Caco-2 (cell line): ENCODE results near the gene NAA80. TPM values are rescaled to one million over a fixed set of nuclear protein-coding genes. Genes with fewer than 3 reads are reported as not detected.

Source experiments
- BruUV-seq: library from RNA; stranded (reverse); fragments of 400-500 nt; replicated peaks from 2 replicates; lab custom pipeline; 2021; lab: Mats Ljungman, UMichigan
- CTCF ChIA-PET: fragments of 300-600 bp; sonication (Branson Sonifier 250); formaldehyde crosslinking; loops from one replicate; lab custom pipeline; 2022; ENCODE audit warnings: antibody characterized with exemption; lab: Charles Lee
- POLR2A ChIA-PET: fragments of 300-600 bp; sonication (Branson Sonifier 250); formaldehyde crosslinking; loops from one replicate; lab custom pipeline; 2022; ENCODE audit warnings: antibody characterized with exemption; lab: Charles Lee
- DNase-seq, 2 experiments: peaks; one replicate each; pipeline versions ENCODE4 v3.0.0 to v3.0.0-alpha.2; 2020 to 2022
- H3K27me3 ChIP-seq: replicated peaks from 2 replicates; pipeline ENCODE4 v1.6.0; 2011; ENCODE audit warnings: low read length; ENCODE audit not compliant: control insufficient read depth, insufficient read depth
- H3K36me3 ChIP-seq: 2 replicates; pipeline ENCODE4 v1.5.1; 2011; ENCODE audit warnings: low read length; ENCODE audit not compliant: control insufficient read depth, insufficient read depth
- H3K4me1 ChIP-seq: fragments of 250-450 bp; sonication (Bioruptor Pico); 2 replicates; pipeline ENCODE4 v1.5.1; 2020; ENCODE audit warnings: mild to moderate bottlenecking
- H3K4me3 ChIP-seq: 2 replicates; pipeline ENCODE4 v1.5.1; 2011; ENCODE audit warnings: low read depth, mild to moderate bottlenecking, control low read depth, low read length
- H3K9me3 ChIP-seq: fragments of 250-450 bp; sonication (Bioruptor Pico); 2 replicates; pipeline ENCODE4 v1.5.1; 2020; ENCODE audit warnings: mild to moderate bottlenecking, moderate library complexity
- H3K27ac Mint-ChIP-seq: one replicate; pipeline ENCODE4 v1.8.0; 2022; ENCODE audit warnings: mixed read lengths; ENCODE audit not compliant: unreplicated experiment
- H3K27me3 Mint-ChIP-seq: one replicate; pipeline ENCODE4 v1.8.0; 2022; ENCODE audit warnings: mixed read lengths; ENCODE audit not compliant: insufficient read depth, unreplicated experiment
- H3K36me3 Mint-ChIP-seq: one replicate; pipeline ENCODE4 v1.8.0; 2022; ENCODE audit warnings: mild to moderate bottlenecking, mixed read lengths; ENCODE audit not compliant: insufficient read depth, unreplicated experiment
- H3K4me1 Mint-ChIP-seq: one replicate; pipeline ENCODE4 v1.8.0; 2022; ENCODE audit warnings: low read depth, mixed read lengths; ENCODE audit not compliant: unreplicated experiment
- H3K4me3 Mint-ChIP-seq: one replicate; pipeline ENCODE4 v1.8.0; 2022; ENCODE audit warnings: mild to moderate bottlenecking, moderate library complexity, mixed read lengths; ENCODE audit not compliant: unreplicated experiment
- H3K9me3 Mint-ChIP-seq: one replicate; pipeline ENCODE4 v1.8.0; 2022; ENCODE audit warnings: mixed read lengths; ENCODE audit not compliant: unreplicated experiment
- intact Hi-C: fragments of 100-400 bp; cut with micrococcal nuclease; formaldehyde crosslinking; loops from one replicate; pipeline ENCODE4 v1.10.0; 2022; ENCODE audit not compliant: unreplicated experiment
- total RNA-seq: library from RNA; stranded (reverse); gene quantifications from 2 replicates; pipeline ENCODE4 v1.2.3, GENCODE V29; 2022
- TF ChIP-seq, protein P1 (sequence below), 2 experiments: fragments of 200-600 bp in 1 of 2; IDR thresholded peaks; 1 replicate in 1 of 2; 2 replicates in 1 of 2; pipeline versions ENCODE4 v1.5.1 to v1.8.0; 2011 to 2022; ENCODE audit warnings: antibody characterized with exemption in 1 of 2, control low read depth in 1 of 2, inconsistent platforms in 1 of 2, low read depth in 1 of 2, low read length in 1 of 2, mild to moderate bottlenecking in 1 of 2, moderate library complexity in 1 of 2; ENCODE audit not compliant: insufficient read depth in 1 of 2, severe bottlenecking in 1 of 2, unreplicated experiment in 1 of 2

Gene NAA80
- total RNA-seq, 1 experiment from 2014 or later = 8.2 TPM

- Histone ChIP-seq H3K36me3 (no peaks in the 10 kb centered on the region), H3K4me3 (no peak overlapping the region), H3K27me3 (no peaks in the 10 kb centered on the region), H3K9me3 (no peaks in the 10 kb centered on the region), H3K4me1 (peaks cover 19% of the 10 kb centered on the region)
- Mint-ChIP-seq H3K36me3 (peaks cover 19% of the 10 kb centered on the region), H3K27ac (no peak overlapping the region), H3K27me3 (no peaks in the 10 kb centered on the region), H3K4me3 (no peak overlapping the region), H3K9me3 (no peaks in the 10 kb centered on the region), H3K4me1 (peaks cover 16% of the 10 kb centered on the region)
- ChIA-PET POLR2A (no interaction called here), CTCF (no interaction called here)
- intact Hi-C loops = no loop called here
- BruUV-seq = no TSS peak
- DNase-seq = no peak
- TF ChIP-seq, protein P1, sequence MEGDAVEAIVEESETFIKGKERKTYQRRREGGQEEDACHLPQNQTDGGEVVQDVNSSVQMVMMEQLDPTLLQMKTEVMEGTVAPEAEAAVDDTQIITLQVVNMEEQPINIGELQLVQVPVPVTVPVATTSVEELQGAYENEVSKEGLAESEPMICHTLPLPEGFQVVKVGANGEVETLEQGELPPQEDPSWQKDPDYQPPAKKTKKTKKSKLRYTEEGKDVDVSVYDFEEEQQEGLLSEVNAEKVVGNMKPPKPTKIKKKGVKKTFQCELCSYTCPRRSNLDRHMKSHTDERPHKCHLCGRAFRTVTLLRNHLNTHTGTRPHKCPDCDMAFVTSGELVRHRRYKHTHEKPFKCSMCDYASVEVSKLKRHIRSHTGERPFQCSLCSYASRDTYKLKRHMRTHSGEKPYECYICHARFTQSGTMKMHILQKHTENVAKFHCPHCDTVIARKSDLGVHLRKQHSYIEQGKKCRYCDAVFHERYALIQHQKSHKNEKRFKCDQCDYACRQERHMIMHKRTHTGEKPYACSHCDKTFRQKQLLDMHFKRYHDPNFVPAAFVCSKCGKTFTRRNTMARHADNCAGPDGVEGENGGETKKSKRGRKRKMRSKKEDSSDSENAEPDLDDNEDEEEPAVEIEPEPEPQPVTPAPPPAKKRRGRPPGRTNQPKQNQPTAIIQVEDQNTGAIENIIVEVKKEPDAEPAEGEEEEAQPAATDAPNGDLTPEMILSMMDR (IDR thresholded peaks at IDR 0.05; ENCODE audit: insufficient read depth in 1 of 2, low read depth in 1 of 2, low read length in 1 of 2, severe bottlenecking in 1 of 2, unreplicated experiment in 1 of 2) = no peak
Observed at GRCh38 chr3:50296721-50297383, 2.4 kb downstream of the NAA80 start.

GRCh38 chr3:50295553-50296431 is 3.4 kb downstream of the NAA80 start:
- no peaks in the 10 kb centered on the region for H3K27me3 Mint-ChIP-seq
- peaks cover 22% of the 10 kb centered on the region for H3K4me1 Mint-ChIP-seq
- ChIA-PET CTCF (no interaction called here), POLR2A (no interaction called here)
- Histone ChIP-seq H3K36me3 (no peaks in the 10 kb centered on the region), H3K4me1 (peaks cover 19% of the 10 kb centered on the region), H3K4me3 (no peak overlapping the region), H3K9me3 (no peaks in the 10 kb centered on the region), H3K27me3 (no peaks in the 10 kb centered on the region)
- no peak overlapping the region for H3K27ac Mint-ChIP-seq
- TF ChIP-seq, protein P1 (IDR thresholded peaks at IDR 0.05; ENCODE audit: insufficient read depth in 1 of 2, low read depth in 1 of 2, low read length in 1 of 2, severe bottlenecking in 1 of 2, unreplicated experiment in 1 of 2) = no peak
- no peaks in the 10 kb centered on the region for H3K9me3 Mint-ChIP-seq
- H3K4me3 Mint-ChIP-seq = no peak overlapping the region
- peaks cover 28% of the 10 kb centered on the region for H3K36me3 Mint-ChIP-seq
- intact Hi-C loops = no loop called here
- BruUV-seq = no TSS peak
- DNase-seq = no peak

- TF ChIP-seq, protein P1 (IDR thresholded peaks at IDR 0.05; ENCODE audit: insufficient read depth in 1 of 2, low read depth in 1 of 2, low read length in 1 of 2, severe bottlenecking in 1 of 2, unreplicated experiment in 1 of 2) = no peak
- no peak for DNase-seq
- H3K27me3 Mint-ChIP-seq = no peaks in the 10 kb centered on the region
- peaks cover 3% of the 10 kb centered on the region; the same call in 1 of the 2 replicates for H3K36me3 ChIP-seq
- H3K27me3 ChIP-seq = no peaks in the 10 kb centered on the region
- H3K27ac Mint-ChIP-seq = no peak overlapping the region
- intact Hi-C loops = no loop called here
- H3K4me1 Mint-ChIP-seq = peaks cover 22% of the 10 kb centered on the region
- peaks cover 10% of the 10 kb centered on the region for H3K4me1 ChIP-seq
- no peak overlapping the region for H3K4me3 ChIP-seq
- CTCF ChIA-PET = no interaction called here
- peaks cover 29% of the 10 kb centered on the region for H3K36me3 Mint-ChIP-seq
- no peaks in the 10 kb centered on the region for H3K9me3 ChIP-seq
- H3K9me3 Mint-ChIP-seq = no peaks in the 10 kb centered on the region
- BruUV-seq = no TSS peak
- H3K4me3 Mint-ChIP-seq = no peak overlapping the region
- POLR2A ChIA-PET = no interaction called here
Observed at GRCh38 chr3:50294492-50295403, 4.5 kb downstream of the NAA80 start.
